Right atrium auricular region (tissue), 2 donors: Measurements from ENCODE around the gene MYH4. TPM values are rescaled to one million over a fixed set of nuclear protein-coding genes. Genes with fewer than 3 reads are reported as not detected.

Experiments
- DNase-seq: peaks from one replicate; pipeline ENCODE4 v3.0.0-alpha.2; 2019; ENCODE audit warnings: low spot score
- H3K27ac ChIP-seq, 2 donors: fragments of 200-600 bp; sonication (generic); 1 replicate in 1 of 2; 2 replicates in 1 of 2; pipeline ENCODE4 v1.5.1; 2016 to 2019
- H3K27me3 ChIP-seq, 2 donors: fragments of 200-600 bp; sonication (generic); one replicate each; pipeline versions ENCODE4 v1.5.1 to v1.6.0; 2017 to 2019
- H3K36me3 ChIP-seq: fragments of 200-600 bp; sonication (generic); one replicate; pipeline ENCODE4 v1.5.1; 2016
- H3K4me1 ChIP-seq, 2 donors: fragments of 200-600 bp; sonication (generic); one replicate each; pipeline versions ENCODE4 v1.5.1 to v1.6.0; 2017 to 2019
- H3K4me3 ChIP-seq, 2 donors: fragments of 200-600 bp; sonication (generic); 1 replicate in 1 of 2; 2 replicates in 1 of 2; pipeline ENCODE4 v1.5.1; 2017 to 2019; ENCODE audit warnings: mild to moderate bottlenecking in 1 of 2, moderate library complexity in 1 of 2
- H3K9me3 ChIP-seq, 2 donors: fragments of 200-600 bp; sonication (generic); one replicate each; pipeline ENCODE4 v1.5.1; 2019
- CTCF ChIP-seq, 2 donors: fragments of 200-600 bp; sonication (generic); IDR thresholded peaks; one replicate each; pipeline ENCODE4 v1.5.1; 2019; ENCODE audit warnings: antibody characterized with exemption in 2 of 2
- total RNA-seq, 2 donors: library from RNA; depleted of rRNA; stranded (reverse); fragments of >200 nt; gene quantifications; one replicate each; pipeline ENCODE4 v1.1.0, GENCODE V29; 2016

MYH4 gene
- total RNA-seq = not detected

DNA sequence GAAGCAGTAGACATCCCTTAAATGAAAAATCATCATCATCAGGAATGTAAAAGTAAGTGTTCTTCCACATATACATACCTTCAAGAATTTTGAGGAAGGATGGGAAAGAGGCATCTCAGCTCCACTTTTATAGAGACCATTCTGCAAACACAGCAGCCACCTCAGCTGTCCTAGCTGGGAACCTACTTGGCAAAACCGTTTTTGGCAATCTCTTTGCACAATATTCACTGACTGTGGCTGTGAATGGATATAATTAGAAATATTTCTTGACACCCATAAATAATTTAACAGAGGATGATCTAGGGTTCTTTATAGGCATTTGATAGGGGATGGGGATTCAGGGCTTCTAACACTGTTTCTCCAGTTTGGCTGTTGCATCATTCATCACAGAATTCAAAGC is at the start of gene MYH4:
Gene MYH4, minus strand, starts transcription at position 101 of the 400 bp plus-strand sequence. CDS start 2,814 bp downstream, outside the sequence.
- no peaks in the 10 kb centered on the region for H3K9me3 ChIP-seq
- no peak for DNase-seq
- no peaks in the 10 kb centered on the region for H3K36me3 ChIP-seq
- TF ChIP-seq CTCF (IDR thresholded peaks at IDR 0.05) = no peak
- no peak within 1 kb of the TSS for H3K4me3 ChIP-seq
- H3K4me1 ChIP-seq = no peaks in the 10 kb centered on the region
- no peaks in the 10 kb centered on the region for H3K27me3 ChIP-seq
- no peak within 1 kb of the TSS for H3K27ac ChIP-seq

GRCh38 chr17:10518271-10519037 is 49.1 kb upstream of the MYH4 start, which contains the start of gene MYH1:
Gene MYH1, minus strand, starts transcription at chr17:10518542. Its CDS starts 1,900 bp downstream, at chr17:10516642.
- Histone ChIP-seq H3K36me3 (no peaks in the 10 kb centered on the region), H3K9me3 (peaks cover 0 to 7% of the 10 kb centered on the region in 2 donors), H3K27ac (no peak within 1 kb of the TSS), H3K4me1 (no peaks in the 10 kb centered on the region), H3K27me3 (no peaks in the 10 kb centered on the region), H3K4me3 (no peak within 1 kb of the TSS)
- TF ChIP-seq CTCF (IDR thresholded peaks at IDR 0.05) = no peak
- DNase-seq = no peak

GRCh38 chr17:10516638-10517037 is 47.3 kb upstream of the MYH4 start:
- TF ChIP-seq CTCF (IDR thresholded peaks at IDR 0.05) = no peak
- Histone ChIP-seq H3K4me1 (no peaks in the 10 kb centered on the region), H3K4me3 (no peak overlapping the region), H3K27me3 (no peaks in the 10 kb centered on the region), H3K9me3 (no peaks in the 10 kb centered on the region), H3K36me3 (no peaks in the 10 kb centered on the region), H3K27ac (no peak overlapping the region)
- no peak for DNase-seq

GRCh38 chr17:10516065-10516464 is 46.7 kb upstream of the MYH4 start:
- Histone ChIP-seq H3K36me3 (no peaks in the 10 kb centered on the region), H3K4me3 (no peak overlapping the region), H3K9me3 (no peaks in the 10 kb centered on the region), H3K4me1 (no peaks in the 10 kb centered on the region), H3K27ac (no peak overlapping the region), H3K27me3 (no peaks in the 10 kb centered on the region)
- no peak for DNase-seq
- TF ChIP-seq CTCF (IDR thresholded peaks at IDR 0.05) = no peak

GRCh38 chr17:10513299-10514067 is 44.1 kb upstream of the MYH4 start:
- H3K27ac ChIP-seq = no peak overlapping the region
- H3K4me1 ChIP-seq = no peaks in the 10 kb centered on the region
- H3K9me3 ChIP-seq = no peaks in the 10 kb centered on the region
- no peaks in the 10 kb centered on the region for H3K27me3 ChIP-seq
- no peak overlapping the region for H3K4me3 ChIP-seq
- TF ChIP-seq CTCF (IDR thresholded peaks at IDR 0.05) = no peak
- no peaks in the 10 kb centered on the region for H3K36me3 ChIP-seq
- no peak for DNase-seq
